ENCODE data around the gene ANXA2R. TPM values are rescaled to one million over a fixed set of nuclear protein-coding genes. Genes with fewer than 3 reads are reported as not detected.

The ANXA2R gene
- total and polyA plus RNA-seq, 4 donors, result 0.49 to 2.0 (median 0.71) TPM

DNA sequence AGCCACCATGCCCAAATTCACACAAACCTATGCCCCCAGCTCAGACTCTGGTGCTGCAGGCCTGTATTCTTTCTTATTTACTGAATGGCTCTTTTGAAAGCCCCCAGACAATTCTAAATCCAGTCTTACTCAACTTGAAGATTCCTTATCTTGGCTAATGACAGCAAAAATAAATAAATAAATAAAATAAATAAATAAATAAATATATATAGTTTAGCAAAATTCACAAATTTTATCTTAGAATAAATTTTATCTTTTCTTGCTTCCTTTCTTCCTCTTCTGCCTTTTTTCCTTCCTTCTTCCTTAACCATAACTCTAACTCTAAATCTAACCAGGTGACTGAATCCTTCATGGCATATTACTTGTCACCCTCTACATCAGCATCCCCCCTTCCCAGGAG, 25.6 kb downstream of the ANXA2R start:
- H3K27me3 ChIP-seq (ENCODE audit: control insufficient read depth in 4 of 4, insufficient read depth in 4 of 4, low read length in 3 of 4), result peaks cover 0 to 15% (median 8%) of the 10 kb centered on the region in 4 donors
- peaks cover 0 to 9% (median 2%) of the 10 kb centered on the region in 4 donors for H3K9me3 ChIP-seq (ENCODE audit: control insufficient read depth in 4 of 4, low read length in 3 of 4)
- TF ChIP-seq FOXA2 (IDR thresholded peaks at IDR 0.05) (no peak), EGR1 (IDR thresholded peaks at IDR 0.05; ENCODE audit: low read depth in 2 of 2) (no peak), FOXA1 (IDR thresholded peaks at IDR 0.05) (no peak), SP1 (IDR thresholded peaks at IDR 0.05) (no peak), HNF4G (IDR thresholded peaks at IDR 0.05) (no peak), TAF1 (conservative IDR thresholded peaks at IDR 0.05) (no peak), JUND (IDR thresholded peaks at IDR 0.05) (no peak), RAD21 (IDR thresholded peaks at IDR 0.05) (no peak), GABPA (IDR thresholded peaks at IDR 0.05 in 1 of 2, conservative IDR thresholded peaks at IDR 0.05 in 1 of 2) (no peak)
- TF ChIP-seq, protein P1, sequence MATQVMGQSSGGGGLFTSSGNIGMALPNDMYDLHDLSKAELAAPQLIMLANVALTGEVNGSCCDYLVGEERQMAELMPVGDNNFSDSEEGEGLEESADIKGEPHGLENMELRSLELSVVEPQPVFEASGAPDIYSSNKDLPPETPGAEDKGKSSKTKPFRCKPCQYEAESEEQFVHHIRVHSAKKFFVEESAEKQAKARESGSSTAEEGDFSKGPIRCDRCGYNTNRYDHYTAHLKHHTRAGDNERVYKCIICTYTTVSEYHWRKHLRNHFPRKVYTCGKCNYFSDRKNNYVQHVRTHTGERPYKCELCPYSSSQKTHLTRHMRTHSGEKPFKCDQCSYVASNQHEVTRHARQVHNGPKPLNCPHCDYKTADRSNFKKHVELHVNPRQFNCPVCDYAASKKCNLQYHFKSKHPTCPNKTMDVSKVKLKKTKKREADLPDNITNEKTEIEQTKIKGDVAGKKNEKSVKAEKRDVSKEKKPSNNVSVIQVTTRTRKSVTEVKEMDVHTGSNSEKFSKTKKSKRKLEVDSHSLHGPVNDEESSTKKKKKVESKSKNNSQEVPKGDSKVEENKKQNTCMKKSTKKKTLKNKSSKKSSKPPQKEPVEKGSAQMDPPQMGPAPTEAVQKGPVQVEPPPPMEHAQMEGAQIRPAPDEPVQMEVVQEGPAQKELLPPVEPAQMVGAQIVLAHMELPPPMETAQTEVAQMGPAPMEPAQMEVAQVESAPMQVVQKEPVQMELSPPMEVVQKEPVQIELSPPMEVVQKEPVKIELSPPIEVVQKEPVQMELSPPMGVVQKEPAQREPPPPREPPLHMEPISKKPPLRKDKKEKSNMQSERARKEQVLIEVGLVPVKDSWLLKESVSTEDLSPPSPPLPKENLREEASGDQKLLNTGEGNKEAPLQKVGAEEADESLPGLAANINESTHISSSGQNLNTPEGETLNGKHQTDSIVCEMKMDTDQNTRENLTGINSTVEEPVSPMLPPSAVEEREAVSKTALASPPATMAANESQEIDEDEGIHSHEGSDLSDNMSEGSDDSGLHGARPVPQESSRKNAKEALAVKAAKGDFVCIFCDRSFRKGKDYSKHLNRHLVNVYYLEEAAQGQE (IDR thresholded peaks at IDR 0.05), result no peak
- TF ChIP-seq, protein P2, sequence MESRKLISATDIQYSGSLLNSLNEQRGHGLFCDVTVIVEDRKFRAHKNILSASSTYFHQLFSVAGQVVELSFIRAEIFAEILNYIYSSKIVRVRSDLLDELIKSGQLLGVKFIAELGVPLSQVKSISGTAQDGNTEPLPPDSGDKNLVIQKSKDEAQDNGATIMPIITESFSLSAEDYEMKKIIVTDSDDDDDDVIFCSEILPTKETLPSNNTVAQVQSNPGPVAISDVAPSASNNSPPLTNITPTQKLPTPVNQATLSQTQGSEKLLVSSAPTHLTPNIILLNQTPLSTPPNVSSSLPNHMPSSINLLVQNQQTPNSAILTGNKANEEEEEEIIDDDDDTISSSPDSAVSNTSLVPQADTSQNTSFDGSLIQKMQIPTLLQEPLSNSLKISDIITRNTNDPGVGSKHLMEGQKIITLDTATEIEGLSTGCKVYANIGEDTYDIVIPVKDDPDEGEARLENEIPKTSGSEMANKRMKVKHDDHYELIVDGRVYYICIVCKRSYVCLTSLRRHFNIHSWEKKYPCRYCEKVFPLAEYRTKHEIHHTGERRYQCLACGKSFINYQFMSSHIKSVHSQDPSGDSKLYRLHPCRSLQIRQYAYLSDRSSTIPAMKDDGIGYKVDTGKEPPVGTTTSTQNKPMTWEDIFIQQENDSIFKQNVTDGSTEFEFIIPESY (IDR thresholded peaks at IDR 0.05), result no peak
- TF ChIP-seq, protein P3, sequence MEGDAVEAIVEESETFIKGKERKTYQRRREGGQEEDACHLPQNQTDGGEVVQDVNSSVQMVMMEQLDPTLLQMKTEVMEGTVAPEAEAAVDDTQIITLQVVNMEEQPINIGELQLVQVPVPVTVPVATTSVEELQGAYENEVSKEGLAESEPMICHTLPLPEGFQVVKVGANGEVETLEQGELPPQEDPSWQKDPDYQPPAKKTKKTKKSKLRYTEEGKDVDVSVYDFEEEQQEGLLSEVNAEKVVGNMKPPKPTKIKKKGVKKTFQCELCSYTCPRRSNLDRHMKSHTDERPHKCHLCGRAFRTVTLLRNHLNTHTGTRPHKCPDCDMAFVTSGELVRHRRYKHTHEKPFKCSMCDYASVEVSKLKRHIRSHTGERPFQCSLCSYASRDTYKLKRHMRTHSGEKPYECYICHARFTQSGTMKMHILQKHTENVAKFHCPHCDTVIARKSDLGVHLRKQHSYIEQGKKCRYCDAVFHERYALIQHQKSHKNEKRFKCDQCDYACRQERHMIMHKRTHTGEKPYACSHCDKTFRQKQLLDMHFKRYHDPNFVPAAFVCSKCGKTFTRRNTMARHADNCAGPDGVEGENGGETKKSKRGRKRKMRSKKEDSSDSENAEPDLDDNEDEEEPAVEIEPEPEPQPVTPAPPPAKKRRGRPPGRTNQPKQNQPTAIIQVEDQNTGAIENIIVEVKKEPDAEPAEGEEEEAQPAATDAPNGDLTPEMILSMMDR (IDR thresholded peaks at IDR 0.05; ENCODE audit: low read depth, low read length, missing input control), result no peak
- TF ChIP-seq, protein P4, sequence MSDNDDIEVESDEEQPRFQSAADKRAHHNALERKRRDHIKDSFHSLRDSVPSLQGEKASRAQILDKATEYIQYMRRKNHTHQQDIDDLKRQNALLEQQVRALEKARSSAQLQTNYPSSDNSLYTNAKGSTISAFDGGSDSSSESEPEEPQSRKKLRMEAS (IDR thresholded peaks at IDR 0.05), result no peak
- no peak for DNase-seq (ENCODE audit: low spot score)
- no peak overlapping the region for H3K9ac ChIP-seq (ENCODE audit: low read depth in 1 of 2, low read length in 2 of 2)
- H3K27ac ChIP-seq (ENCODE audit: low read depth in 1 of 2, low read length in 2 of 2), result no peak overlapping the region
- no peaks in the 10 kb centered on the region for H3K36me3 ChIP-seq (ENCODE audit: control insufficient read depth in 4 of 4, insufficient read depth in 3 of 4, low read depth in 1 of 4, low read length in 3 of 4)
- peaks cover 0 to 5% (median 0%) of the 10 kb centered on the region in 4 donors for H3K4me1 ChIP-seq (ENCODE audit: control insufficient read depth in 4 of 4, insufficient read depth in 4 of 4, low read length in 3 of 4)
- H3K4me3 ChIP-seq (ENCODE audit: low read depth in 1 of 3, low read length in 3 of 3), result no peak overlapping the region

DNA sequence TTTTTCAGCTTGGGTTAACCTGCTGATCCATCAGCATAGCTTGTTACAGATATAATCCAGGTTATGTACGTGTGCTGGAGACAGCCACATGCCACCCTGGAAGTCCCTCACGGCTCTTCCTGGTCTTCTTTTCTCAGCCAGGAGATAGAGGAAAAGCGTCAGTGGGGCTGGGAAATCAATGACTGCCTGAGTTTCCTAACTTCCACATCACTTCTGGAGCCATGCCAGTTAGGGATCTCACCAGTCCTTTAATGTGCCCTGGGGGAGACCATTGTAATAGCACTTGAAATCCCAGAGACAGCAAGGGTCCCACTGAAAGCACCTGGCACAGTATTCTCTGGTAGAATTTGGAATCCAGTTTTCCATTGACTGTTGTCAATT, 29.2 kb downstream of the ANXA2R start:
- peak overlapping the region in 1 of 2 donors; percentile 1 for H3K27ac ChIP-seq (ENCODE audit: low read depth in 1 of 2, low read length in 2 of 2)
- H3K27me3 ChIP-seq (ENCODE audit: control insufficient read depth in 4 of 4, insufficient read depth in 4 of 4, low read length in 3 of 4), result peaks cover 0 to 18% (median 4%) of the 10 kb centered on the region in 4 donors
- TF ChIP-seq TAF1 (conservative IDR thresholded peaks at IDR 0.05) (no peak), NR2F2 (IDR thresholded peaks at IDR 0.05) (no peak), FOXA1 (IDR thresholded peaks at IDR 0.05) (no peak)
- TF ChIP-seq, protein P4 (IDR thresholded peaks at IDR 0.05), result no peak
- DNase-seq (ENCODE audit: low spot score), result no peak
- no peaks in the 10 kb centered on the region for H3K4me1 ChIP-seq (ENCODE audit: control insufficient read depth in 4 of 4, insufficient read depth in 4 of 4, low read length in 3 of 4)
- no peak overlapping the region for H3K4me3 ChIP-seq (ENCODE audit: low read depth in 1 of 3, low read length in 3 of 3)
- WGBS, result 44% methylated on average over 3 of the region's 3 CpGs
- H3K36me3 ChIP-seq (ENCODE audit: control insufficient read depth in 4 of 4, insufficient read depth in 3 of 4, low read depth in 1 of 4, low read length in 3 of 4), result no peaks in the 10 kb centered on the region
- H3K9ac ChIP-seq (ENCODE audit: low read depth in 1 of 2, low read length in 2 of 2), result peak overlapping the region in 1 of 2 donors; percentile 28
- peaks cover 0 to 3% (median 1%) of the 10 kb centered on the region in 4 donors for H3K9me3 ChIP-seq (ENCODE audit: control insufficient read depth in 4 of 4, low read length in 3 of 4)

Measured in liver (tissue), 9 donors.